GM18909 (cell line): ENCODE results near the gene SCMH1.

ENCODE experiments used
- ATAC-seq: cut with Tn5 transposase; IDR thresholded peaks from one replicate; pipeline ENCODE4 v1.9.1; 2021; ENCODE audit warnings: mild to moderate bottlenecking; ENCODE audit not compliant: unreplicated experiment, poor library complexity

The SCMH1 gene

DNA sequence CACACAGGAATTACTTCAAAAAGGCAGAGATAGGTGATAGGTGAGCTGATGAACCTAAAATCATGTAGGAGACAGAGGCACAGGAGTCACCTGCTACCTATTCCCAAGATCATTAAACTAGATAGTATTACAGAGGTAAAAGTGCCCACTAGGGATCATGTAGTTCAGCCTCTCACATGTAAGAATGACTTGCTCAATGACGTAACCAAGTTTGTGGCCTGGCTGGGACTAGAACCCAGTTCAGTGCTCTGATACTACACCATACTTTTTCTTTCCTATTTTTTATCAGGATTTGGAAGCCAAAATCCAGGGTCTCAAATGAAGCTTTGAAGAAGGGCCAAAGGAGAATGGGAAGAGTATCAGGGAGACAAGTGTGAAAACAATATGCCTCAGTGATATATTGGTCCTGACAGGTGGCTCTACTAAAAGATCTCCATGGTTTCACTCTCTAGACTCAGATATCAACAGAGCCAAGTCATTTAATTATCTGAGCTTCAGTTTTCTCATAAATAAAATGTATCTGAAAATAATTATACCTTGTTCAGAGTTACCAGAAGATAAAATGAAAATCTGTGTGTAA lies 133.3 kb downstream of the SCMH1 start:
- ATAC-seq: no peak

GRCh38 chr1:41103766-41104165 lies 138.3 kb downstream of the SCMH1 start:
- no peak for ATAC-seq

DNA sequence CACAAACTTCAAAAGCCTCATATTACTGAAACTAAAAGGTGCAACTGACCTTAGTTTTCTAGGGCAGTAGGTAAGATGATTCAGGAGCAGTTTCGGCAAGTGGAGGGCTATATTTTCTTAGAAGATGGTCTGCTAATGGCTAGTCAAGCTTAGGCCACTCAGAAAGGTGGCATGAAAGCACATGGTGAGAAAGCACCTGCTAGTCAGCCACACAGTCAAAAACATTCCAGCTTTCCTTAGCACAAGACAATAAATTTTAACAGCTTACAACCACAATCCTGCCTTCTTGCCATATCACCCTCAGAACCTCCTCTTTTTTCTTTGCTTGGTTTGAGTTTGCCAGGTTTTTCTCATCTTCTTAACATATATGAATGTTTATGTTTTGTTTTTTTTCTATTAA lies 139.5 kb downstream of the SCMH1 start:
- no peak for ATAC-seq

- ATAC-seq: no peak
Observed at GRCh38 chr1:41101950-41102607, 140.0 kb downstream of the SCMH1 start.

- no peak for ATAC-seq
Observed at GRCh38 chr1:41101076-41101475, 141.0 kb downstream of the SCMH1 start.

DNA sequence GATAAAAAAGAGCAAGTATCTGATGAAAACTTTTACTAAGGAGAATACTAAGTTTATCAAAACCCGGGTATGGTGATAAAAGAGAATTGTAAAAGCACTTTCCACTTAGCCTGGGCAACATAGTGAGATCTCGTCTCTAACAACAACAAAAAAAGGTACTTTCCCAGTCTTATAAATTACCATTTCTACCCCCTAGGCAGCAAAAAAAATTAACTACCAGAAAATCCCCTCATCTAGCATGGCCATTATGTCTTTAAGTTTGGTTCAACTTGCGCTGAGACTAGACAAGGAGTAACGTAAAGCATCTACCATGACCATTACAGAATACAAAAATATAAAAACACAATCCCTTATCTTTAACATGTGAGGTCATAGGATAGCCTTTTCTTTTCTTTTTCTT lies 141.9 kb downstream of the SCMH1 start:
- no peak for ATAC-seq

DNA sequence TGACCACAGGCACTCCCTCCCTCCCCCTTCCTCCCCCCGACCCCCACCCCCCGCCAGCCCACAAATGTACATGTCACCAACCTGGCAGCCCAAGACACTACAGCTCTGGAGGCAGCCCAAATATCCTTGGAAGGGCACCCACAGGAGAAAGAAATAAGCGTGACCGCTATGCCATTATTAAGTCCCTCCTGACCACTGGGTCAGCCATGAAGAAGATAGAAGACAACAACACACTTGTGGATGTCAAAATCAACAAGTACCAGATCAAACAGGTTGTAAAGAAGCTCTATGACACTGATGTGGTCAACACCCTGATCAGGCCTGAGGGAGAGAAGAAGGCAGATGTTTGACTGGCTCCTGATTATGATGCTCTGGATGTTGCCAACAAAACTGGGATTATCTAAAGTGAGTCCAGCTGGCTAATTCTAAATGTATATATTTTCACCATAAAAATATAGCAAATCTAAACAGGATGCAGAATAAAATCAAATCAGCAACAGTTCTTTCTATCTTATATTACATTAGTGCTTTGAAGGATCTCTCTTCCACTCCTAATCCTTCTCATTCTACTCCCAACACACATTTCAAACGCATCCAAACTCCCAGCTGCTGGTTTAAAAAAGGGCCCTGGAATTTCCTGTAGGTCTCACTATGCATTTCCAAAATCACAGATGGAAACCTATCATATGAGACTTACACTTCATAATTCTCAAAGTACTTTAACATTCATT lies 143.2 kb downstream of the SCMH1 start:
- ATAC-seq: no peak

DNA sequence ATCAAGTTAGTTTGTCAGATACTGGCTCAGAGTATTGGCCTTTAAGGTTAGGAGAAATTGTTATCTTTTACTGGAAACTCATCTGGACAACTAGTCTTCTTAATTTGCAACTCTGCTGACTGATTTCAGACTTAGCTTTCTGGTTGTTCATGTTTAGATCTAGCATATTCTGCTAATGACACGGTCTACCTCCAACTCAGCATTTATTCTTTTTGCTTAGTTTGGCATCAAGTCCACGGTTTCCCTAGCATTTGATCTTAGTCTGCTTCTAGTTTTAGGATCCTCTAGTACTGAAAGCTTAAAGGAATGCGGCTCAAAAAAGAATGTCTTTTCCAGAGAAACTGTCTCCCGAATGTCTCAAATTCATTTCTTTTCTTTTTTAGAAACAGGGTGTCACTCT lies 145.0 kb downstream of the SCMH1 start:
- no peak for ATAC-seq

GRCh38 chr1:41093826-41094225 lies 148.3 kb downstream of the SCMH1 start:
- ATAC-seq: no peak

DNA sequence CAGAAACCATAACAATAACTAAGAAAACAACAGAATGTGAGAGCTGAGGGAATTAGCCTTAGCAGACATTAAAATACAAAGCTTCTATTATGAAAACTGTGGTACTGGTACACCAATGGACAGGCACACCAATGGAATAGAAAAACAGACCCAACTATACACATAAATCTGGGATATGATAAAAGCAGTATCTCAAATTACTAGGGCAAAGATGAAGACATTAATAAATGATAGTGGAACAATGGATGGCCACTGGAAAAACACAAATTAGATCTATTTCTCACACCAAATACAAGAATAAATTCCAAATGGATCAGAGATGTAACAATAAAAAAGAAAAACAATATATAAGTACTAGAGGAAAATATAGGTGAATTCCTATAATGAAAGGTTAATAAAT lies 155.2 kb downstream of the SCMH1 start:
- ATAC-seq: no peak

GRCh38 chr1:41078616-41079015 lies 163.5 kb downstream of the SCMH1 start:
- ATAC-seq: no peak

DNA sequence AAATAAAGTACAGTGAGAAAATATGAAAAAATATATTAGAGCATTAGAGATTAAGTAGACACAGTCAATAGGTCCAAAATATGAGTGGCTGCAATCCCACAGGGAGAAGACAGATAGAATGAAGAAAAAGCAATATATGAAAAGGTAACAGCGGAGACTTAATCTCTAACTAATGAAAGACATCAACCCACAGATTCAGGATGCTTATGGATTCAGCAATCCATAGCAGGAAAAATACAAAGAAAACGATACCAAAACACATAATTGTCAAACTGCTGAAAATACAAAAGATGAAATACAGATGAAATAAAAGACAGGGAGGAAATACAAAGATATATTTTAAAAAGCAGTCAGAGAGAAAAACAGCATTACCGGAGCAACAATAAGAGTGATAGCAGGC lies 163.9 kb downstream of the SCMH1 start:
- no peak for ATAC-seq

- ATAC-seq: no peak
Observed at GRCh38 chr1:41073971-41074370, 168.1 kb downstream of the SCMH1 start.

DNA sequence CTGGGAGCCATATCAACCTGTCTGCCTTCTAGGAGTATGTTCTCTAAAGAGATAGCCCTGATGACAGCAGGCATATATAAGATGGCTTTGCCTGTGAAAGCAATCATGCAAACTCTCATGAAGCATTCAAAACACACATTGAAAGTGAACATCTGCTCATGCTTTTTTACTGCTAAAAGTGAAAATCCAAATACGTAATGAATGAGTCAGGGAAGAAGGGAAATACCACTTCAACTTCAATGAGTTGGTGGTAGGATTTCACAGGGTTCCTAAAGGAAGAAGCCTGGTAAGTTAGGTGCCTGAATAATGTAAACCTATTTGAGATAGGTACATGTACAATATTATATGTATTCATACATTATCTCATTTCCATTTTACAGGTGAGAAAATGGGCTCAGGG lies 170.1 kb downstream of the SCMH1 start:
- ATAC-seq: no peak

DNA sequence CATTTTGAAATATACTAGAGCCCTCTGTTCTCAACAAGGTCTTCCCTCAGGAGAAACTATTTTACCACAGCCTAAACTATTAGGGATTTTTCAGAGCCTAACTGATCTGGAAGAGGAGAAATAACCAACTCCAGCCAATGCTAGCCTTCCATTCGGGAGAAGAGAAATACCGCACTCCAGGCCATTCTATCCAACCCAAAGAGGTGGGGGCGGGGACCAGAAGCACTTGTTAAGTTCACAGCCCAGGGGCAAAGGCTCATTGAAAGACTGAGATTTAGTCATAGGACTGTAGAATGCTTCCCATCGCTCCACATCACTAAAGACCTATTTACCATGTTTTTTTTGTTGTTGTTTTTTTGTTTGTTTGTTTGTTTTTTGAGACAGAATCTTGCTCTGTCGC lies 185.2 kb downstream of the SCMH1 start:
- no peak for ATAC-seq

GRCh38 chr1:41053316-41053715 lies 188.8 kb downstream of the SCMH1 start:
- ATAC-seq: no peak

DNA sequence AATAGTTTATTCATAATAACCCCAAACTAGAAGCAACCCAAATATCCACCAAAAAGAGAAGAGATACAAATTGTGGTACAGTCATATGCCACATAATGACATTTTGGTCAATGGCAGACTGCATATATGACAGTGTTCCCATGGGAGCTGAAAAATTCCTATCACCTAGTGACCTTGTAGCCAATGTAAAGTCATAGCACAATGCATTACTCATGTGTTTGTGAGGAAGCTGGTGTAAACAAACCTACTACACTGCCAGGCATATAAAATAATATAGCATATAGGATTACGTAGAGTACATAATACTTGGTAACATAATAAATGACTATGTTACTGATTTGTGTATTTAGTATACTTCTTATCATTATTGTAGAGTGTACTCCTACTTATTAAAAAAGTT lies 191.1 kb downstream of the SCMH1 start:
- no peak for ATAC-seq

GRCh38 chr1:41048540-41048939 lies 193.6 kb downstream of the SCMH1 start:
- ATAC-seq: no peak

DNA sequence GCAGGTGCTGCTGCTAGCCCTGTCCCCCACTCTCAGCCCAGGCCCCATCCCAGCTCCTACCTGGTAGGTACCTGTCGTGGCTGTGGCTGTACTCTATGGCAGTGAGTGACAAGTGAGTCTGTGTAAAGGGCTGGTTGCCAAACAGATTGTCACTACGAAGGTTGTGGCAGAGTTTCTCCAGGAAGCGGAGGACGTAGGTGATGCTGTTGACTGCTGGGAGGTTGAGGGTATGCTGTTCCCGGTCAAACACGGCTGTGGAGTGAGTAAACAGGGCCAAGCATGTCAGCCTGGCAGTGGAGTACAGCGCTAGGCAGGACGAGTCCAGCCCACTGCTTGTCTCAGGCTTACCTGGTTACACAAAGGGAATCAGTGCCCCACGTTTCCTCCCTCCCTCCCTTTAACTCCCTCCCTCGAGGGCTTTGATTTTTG lies 195.7 kb downstream of the SCMH1 start:
- no peak for ATAC-seq

DNA sequence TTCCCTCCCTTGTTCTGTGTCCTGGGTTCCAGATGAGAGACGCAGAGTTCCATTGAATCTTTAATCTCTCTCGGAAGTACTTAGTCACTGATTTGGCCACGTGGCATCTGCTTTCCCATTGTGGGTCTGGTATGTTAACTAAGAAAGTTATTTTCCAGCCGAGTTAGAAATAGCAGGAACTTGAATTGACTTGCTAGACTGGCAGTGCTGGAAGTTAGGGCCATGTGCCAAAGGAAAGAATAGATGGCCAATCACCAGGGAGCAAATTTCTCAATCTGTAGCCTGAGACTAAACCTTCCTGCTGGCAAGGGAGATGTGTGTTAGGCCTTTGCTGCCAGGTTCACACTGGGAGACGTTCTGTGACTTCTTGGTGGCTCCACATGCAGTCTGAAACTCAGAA lies 196.4 kb downstream of the SCMH1 start:
- ATAC-seq: no peak

- no peak for ATAC-seq
Observed at GRCh38 chr1:41044187-41044586, 197.9 kb downstream of the SCMH1 start.
